Adrenal gland (tissue), 5 donors: ENCODE results near the gene MAML2.

Experiments
- CTCF ChIP-seq, 6 experiments: fragments of 450-650 bp in 4 of 6; fragments of 200-600 bp in 2 of 6; sonication (generic) in 1 of 6; IDR thresholded peaks; 1 replicate in 5 of 6; 2 replicates in 1 of 6; pipeline versions ENCODE4 v1.5.1 to v1.8.0; 2016 to 2021; ENCODE audit warnings: antibody characterized with exemption in 6 of 6, mild to moderate bottlenecking in 2 of 6, moderate library complexity in 1 of 6
- POLR2A ChIP-seq, 2 donors: fragments of 450-650 bp; IDR thresholded peaks; one replicate each; pipeline ENCODE4 v1.6.1; 2017; ENCODE audit warnings: antibody characterized with exemption in 2 of 2, mild to moderate bottlenecking in 2 of 2, moderate library complexity in 1 of 2
- donor health status: DM: no; HTN: no; CAD: no.

- TF ChIP-seq CTCF (IDR thresholded peaks at IDR 0.05) (no peak), POLR2A (IDR thresholded peaks at IDR 0.05) (no peak)
Measured at GRCh38 chr11:96002754-96003290, 340.2 kb downstream of the MAML2 start.
